GM21367 (cell line): Measurements from ENCODE around the gene KLHL8.
"Not testable (repeated sequence)": the region's sequence is repeated elsewhere in the genome, so short reads cannot be mapped to it uniquely, and the experiment has no call there.

Source experiments
- ATAC-seq: cut with Tn5 transposase; IDR thresholded peaks from one replicate; pipeline ENCODE4 v1.9.1; 2021; ENCODE audit not compliant: unreplicated experiment

Gene KLHL8

DNA sequence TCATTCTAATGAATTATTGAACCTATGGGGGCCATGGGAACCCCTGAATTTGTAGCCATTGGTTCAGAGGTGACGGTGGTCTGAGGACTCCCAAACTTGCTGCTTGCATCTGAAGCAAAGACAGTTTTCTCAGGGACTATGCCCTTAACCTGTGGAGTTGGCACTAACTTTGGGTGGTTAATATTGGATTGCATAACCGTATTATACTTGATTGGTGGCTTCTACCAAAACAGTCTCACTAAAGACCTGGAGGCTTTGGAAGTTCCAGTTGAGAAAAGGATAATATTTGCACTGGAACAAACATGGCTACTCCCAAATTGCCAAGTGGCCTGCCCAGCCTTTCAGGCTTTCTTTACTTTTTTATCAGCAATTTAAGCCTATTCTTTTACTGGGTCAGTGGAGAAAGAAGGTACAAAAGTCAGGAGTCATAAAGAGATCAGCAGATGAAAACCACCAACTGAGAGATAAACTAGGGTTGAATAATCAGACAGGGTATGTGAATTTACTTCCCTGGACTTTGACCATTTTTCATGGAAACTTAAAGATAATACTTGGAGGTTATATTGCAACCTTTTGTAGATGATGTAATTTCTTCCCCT lies 7.9 kb upstream of the KLHL8 start:
- ATAC-seq, result no peak

DNA sequence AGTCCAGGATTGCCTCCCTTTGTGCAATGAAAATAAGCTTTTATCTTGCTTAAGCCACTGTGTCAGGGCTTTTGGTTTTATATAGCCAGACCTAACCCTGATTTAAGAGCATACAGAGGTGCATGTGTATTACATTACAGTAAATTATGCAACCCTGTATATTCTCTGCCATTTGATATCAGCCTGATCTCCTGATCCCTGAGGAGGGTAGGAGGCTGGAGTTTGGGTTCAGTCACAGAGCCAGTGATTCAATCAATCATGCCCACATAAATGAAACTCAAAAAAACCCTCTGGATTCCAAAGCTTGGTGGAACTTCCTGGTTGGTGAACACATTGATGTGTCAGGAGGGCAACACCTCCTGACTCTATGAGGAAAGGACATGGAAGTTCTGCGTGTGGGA lies 7.3 kb upstream of the KLHL8 start:
- no peak for ATAC-seq

DNA sequence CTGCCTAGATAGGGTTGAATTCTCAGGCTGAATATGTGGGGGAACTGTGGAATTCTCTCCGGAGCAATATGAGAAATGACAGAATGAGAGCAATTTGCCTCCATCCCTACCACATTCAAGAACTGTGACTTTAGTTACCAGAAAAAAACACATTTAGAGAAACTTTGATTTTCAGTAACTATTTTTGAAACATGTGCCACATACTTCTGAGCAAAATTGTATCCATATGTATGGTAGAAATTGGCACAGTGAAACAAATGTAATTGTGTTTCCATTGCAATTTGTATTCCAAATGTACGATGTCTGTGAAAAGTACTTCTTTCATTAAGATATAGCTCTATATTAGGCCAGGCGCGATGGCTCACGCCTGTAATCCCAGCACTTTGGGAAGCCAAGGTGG lies 5.5 kb upstream of the KLHL8 start:
- no peak for ATAC-seq

DNA sequence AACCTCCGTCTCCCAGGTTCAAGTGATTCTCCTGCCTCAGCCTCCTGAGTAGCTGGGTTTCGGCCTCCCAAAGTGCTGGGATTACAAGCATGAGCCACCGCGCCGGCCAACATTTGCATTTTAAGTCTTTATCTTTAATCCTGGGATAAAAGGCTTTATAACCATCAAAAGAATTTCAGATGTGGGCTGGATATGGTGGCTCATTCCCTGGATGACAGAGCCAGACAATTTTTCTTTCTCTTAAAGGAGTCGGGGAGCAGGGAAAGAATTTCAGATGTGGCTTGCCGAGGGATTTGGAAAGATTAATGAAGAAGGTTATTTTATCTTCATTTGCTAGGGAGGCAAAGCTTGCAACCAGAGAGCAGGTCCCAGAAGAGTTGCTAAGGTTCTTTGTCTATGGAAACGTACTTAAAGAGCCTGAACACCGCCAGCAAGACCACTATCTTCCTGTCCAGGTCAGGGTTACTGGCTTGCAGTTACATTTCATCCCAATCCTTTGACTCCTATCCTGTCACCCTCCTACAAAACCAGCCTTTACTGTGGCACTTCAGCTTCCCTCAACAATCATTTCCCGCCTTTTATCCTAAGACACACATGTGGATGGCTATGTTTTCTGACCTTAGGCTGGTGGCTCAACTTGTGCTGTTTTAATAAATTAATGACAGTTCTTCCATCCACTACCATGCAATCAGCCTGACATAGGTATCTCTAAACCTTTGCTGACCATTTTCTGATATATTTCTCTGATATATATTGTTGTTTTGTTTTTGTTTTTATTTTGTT lies 3.9 kb upstream of the KLHL8 start:
- no peak for ATAC-seq

DNA sequence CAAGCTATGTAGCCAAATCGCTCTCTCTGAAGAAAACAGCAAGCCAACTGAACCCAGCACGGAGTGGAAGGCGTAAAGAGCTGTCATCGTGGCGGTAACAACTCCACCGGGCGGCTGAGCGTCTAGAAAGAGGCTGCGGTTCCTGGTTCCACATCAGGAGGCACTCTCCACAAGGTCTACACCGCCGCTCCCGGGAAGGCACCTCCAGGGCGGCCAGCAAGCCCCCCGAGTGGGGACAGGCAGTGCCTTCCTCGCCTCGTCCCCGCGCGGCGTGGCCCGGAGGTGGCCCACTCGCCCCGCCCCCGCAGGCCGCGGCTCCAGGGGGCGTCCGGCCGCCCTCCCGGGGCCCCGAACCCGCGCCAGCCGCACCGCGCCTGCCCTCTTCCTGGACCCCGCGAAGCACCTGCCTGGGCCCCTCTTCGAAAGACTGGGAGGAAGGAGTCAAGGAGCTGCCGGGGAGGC lies 755 bp downstream of the KLHL8 start:
- peak; percentile 32 for ATAC-seq

DNA sequence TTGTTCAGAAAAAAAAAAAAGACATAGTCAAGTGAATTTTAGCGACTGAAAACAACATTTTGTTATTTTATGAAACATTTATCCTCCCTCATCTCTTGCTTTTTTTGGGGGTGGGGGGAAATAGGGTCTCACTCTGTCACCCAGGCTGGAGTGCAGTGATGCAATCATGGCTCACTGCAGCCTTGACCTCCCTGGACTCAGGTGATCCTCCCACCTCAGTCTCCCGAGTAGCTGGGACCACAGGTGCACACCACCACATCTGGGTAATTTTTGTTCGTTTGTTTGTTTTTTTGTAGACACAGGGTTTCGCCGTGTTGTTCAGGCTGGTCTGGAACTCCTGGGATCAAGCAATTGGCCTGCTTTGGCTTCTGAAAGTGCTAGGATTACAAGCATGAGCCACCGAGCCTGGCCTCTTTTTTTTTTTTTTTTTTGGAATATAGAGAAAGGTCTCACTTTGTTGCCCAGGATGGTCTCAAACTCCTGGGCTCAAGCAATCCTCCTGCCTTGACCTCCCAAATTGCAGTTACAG lies 3.1 kb downstream of the KLHL8 start:
- ATAC-seq, result not testable (repeated sequence)

DNA sequence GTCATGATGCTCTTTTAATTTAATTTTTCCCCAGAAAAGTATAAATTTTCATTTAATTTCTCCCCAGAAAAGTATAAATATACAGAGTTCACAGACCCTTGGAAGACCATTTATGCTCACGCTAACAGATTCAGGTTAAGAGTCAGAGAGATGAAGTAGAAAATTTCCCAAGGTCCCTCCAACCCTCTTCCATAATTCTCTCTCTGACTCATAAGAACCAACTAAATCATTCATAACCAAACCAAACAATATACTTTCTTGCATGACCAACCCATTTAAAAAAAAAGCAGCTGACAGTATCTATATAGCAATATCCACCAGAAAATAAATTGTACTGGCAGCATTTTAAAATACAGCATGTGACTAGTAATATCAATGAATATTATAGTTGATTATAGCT lies 3.9 kb downstream of the KLHL8 start:
- ATAC-seq, result no peak

DNA sequence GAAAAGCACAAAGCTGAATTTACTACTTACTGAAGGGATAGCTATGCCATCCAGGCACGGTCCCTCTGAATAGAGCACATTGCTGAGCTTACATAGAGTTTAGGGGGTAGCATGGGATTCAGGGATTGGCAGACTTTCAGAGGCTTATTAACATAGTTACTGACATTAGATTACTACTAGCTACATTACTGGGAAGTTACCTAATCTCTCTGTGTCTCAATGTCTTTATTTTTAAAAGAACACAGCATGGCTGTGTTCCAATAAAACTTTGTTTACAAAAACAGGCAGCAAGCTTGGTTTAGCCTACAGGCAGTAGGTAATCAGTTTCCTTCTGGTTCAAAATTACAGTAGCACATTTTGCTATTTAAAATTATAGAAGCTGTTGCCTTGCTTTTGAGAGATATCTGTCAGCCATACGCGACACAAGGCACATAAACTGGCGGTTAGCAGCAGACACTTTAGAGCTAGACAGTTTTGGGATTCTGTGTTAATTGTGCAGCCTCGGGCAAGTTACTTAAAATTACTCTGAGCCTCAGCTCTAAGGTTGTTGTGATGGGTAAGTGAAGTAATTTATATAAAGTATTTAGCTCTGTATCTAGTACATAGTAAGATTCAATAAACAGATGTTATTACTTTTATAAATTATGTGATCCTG lies 6.9 kb downstream of the KLHL8 start:
- ATAC-seq, result no peak

DNA sequence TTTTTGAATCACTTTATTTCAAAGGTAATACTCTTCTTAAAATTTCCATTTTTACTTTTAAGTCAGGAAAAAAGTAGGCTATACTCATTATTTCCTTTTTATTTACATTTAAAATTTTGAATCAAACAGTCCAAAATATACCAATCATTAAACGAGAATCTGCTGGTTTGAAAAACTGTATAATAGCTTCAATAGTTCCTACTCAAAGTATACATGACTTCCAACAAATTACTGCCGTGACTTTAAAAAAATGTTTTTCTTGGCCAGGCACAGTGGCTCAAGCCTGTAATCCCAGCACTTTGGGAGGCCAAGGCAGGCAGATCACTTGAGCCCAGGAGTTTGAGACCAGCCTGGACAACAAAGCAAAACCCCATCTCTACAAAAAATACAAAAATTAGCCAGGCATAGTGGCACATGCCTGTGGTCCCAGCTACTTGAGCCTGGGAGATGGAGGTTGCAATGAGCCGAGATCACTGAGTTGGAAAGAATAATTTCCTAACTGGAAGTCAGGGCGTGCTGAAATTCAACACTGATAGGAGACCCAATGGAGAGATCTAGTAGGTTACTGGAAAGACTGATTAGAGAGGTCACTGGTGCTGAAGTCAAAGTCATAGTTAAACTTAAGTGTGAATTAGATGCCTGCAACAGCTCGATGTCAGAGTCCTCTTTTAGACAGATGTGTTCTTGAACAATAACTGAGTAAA lies 9.0 kb downstream of the KLHL8 start:
- ATAC-seq, result no peak

DNA sequence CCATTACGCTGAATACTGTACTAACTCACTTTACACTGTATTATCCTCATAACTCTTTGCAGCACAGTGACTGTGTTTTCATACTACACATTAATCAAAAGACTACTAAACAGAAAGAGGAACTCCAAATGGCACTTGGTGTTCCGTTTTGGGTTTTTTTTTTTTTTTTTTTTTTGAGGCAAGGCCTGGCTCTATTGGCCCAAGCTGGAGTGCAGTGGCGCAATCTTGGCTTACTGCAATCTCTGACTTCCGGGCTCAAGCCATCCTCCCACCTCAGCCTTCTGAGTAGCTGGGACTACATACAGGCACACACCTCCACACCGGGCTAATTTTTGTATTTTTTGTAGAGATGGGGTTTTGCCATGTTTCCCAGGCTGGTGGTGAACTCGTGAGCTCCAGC lies 10.7 kb downstream of the KLHL8 start:
- ATAC-seq, result peak; percentile 78

DNA sequence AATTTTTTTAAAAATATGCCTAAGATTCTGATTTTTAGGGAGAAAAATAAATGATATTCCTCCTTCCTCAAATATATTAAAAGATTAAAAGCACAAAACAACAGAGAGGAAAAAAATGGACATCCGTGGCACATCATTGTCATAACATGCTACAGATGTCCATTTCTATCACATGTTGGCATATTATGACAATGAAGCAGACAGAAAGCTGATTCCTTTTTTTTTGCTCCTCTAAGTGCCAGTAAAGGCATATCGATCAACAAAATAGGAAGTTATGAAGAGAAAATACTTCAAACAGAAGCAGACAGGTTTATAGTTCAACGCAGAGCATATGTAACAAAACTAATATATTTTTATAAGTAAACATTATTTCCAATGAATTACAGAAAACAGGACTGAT lies 11.2 kb downstream of the KLHL8 start:
- ATAC-seq, result no peak

DNA sequence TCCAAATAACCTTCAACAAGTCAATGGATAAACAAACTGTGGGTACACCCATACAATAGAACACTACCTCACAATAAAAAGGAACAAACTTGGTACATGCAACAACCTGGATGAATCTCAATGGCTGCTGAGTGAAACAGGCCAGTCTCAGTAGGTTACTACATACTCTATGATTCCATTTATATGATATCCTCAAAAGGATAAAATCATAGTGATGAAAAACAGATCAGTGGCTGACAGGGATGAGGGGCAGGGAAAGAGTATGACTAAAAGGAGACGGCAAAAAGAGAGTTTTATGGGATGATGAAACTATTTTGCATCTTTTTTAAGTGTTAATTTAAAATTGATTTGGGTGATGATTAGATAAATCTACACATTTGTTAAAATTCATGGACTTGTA lies 15.9 kb downstream of the KLHL8 start:
- ATAC-seq, result no peak

DNA sequence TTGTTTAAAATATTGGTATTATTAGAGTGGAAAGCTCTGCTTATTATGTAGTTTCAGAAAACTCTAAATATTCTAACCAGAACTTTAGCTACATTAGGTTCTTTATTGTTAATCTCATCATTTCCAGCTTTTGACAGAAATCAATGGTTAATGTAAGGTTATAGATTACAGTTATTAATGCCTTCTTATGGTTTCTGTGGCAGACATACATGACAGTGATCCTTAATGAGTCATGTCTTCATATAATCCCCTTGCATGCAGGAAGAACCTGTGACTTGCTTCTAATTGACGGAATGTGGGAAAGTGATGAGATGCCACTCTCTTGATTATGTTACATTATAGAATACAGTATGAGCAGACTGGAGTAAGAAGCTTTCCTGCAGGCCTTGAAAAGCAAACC lies 23.5 kb downstream of the KLHL8 start:
- no peak for ATAC-seq

DNA sequence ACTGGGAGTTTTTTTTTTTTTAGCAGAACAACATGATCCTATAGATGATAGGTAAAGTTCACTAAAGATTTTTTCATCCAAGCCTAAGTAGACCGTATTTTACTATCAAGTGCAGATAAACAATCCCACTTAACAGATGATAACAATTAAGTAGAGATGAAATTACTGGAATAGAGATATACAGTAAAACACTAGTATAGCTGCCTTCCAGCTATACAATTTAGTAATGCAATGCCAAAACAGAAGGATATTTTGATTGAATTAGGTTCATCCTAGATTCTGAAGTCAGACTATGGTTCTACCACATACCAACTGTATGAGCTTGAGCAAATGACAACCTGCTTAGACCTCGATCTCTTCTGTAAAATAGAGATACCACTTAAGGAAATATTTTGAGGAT lies 24.3 kb downstream of the KLHL8 start:
- no peak for ATAC-seq

DNA sequence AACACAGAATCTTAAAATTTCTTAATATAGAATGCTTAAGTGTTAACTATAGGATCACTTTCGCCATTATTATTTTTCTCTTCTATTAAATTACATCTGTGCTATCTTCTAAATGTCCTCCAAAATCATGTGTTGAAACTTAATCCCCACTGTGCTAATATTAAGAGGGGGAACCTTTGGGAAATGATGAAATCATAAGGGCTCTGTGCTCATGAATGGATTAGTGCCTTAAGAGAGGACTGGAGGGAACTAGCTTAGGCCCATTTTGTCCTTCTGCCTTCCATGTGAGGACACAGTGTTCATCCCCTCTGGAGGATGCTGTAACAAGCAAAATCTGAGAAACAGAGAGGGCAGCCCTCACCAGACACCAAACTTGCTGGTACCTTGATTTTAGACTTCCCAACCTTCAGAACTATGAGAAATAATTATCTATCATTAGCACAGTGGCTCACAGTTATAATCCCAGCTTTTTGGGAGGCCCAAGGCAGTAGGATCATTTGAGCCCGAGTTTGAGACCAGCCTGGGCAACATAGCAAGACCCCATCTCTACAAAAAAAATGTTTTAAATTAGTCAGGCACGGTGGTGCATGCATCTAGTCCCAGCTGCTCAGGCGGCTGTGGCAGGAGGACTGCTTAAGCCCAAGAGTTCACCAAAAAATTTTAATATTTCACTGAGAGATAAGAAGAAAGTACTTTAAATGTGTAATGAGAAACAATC lies 26.3 kb downstream of the KLHL8 start:
- ATAC-seq, result no peak

DNA sequence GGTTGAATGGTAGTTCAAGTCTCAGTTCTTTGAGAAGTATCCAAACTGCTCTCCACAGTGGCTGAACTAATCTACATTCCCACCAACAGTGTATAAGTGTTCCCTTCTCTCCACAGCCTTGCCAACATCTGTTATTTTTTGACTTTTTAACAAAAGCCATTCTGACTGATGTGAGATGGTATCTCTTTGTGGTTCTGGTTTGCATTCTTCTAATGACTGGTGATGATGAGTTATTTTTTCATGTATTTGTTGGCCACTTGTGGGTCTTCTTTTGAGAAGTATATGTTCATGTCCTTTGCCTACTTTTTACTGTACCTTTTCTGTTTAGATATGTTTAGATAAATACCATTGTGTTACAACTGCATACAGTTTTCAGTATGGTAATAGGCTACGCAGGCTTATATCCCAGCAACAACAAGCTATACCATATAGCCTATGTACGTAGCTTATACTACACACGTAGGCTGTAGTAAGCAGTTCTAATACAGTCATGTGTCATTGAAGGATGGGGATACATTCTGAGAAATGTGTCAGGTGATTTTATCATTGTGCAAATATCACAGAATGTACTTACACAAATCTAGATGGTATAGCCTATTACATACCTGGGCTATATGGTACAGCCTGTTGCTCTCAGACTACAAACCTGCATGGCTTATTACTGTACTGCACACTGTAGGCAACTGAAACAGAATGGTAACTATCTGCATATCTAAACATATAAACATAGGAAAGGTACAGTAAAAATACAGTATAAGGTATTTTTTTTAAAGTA lies 28.1 kb downstream of the KLHL8 start:
- ATAC-seq, result no peak

DNA sequence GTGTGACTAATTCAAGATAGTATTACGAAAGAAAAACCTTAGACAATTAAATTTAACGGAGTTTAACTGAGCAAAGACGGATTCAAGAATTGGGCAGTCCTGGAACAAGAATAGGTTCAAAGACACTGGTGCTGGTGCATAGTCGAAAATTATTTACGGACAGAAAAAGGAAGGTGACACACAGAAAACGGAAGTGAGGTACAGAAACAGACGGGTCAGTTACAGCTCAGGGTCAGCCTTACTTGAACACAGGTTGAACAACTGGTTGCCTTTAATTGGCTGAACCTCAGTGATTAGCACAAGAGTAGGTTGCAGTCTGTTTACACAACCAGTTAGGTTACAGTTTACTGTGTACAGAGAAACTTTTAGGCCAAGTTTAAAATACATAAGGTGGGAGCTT lies 31.5 kb downstream of the KLHL8 start:
- ATAC-seq, result no peak

DNA sequence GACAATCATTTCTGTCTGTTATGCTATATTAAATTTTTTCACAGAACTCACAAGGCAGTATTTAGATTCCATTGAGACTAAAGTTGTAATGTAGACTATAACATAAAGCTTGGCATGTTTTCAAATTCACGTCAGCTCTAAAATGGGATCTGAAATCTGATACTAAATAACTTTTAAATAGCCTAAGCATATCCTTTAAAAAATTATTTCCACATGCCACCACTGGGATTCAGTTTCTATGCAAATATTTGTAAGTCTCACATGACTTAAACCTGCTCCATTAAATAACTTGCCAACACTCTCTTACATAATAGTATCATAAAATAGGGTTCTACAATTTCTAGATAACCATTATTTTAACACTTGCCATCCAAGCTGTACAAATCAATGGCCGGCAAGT lies 32.4 kb downstream of the KLHL8 start:
- no peak for ATAC-seq

DNA sequence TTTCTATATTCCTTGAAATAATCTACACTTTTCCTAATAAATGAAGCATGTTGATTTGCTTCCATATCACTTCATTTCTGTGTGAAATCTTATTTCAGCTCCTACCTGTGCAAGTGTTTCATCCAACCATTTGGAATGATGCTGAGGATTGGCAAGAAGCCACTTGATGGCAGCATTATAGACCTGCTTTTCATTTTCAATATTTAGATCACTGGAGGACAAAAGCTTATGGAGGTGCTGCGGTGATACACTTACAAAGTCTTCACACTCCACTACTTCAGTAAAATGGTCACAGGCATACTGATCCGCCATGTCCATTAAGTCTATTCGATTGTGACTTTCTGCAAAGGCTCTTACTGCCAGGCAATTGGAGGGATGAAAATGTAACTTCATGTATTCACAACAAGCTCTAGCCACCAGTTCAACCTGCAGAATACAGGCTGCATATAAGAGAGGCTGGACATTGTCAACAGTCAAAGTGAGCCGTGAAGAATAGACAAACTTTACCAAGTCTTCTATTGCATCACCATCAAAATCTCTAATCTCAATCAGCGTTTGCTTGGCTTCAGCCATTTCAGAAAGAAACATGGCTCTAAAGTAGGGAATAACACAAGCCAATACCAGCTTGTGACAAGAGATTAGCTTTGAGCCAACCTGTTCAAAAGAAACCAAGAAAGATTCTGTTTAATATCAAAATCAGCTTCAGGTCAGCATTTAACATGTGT lies 35.1 kb downstream of the KLHL8 start:
- no peak for ATAC-seq
